Activated naive CD4-positive, alpha-beta T cell treated with anti-CD3 and anti-CD28 coated beads, Interleukin-2, amount 50 U/mL, for 24 hours (primary cell): ENCODE results near the gene CMYA5.

Experiments
- H3K27ac Mint-ChIP-seq: one replicate; pipeline ENCODE4 v1.8.0; 2021; ENCODE audit warnings: mild to moderate bottlenecking, mixed read lengths
- H3K27me3 Mint-ChIP-seq: one replicate; pipeline ENCODE4 v1.8.0; 2021; ENCODE audit warnings: mixed read lengths
- H3K36me3 Mint-ChIP-seq: one replicate; pipeline ENCODE4 v1.8.0; 2021; ENCODE audit warnings: mixed read lengths
- H3K4me1 Mint-ChIP-seq: one replicate; pipeline ENCODE4 v1.8.0; 2021; ENCODE audit warnings: mixed read lengths
- H3K4me3 Mint-ChIP-seq: one replicate; pipeline ENCODE4 v1.8.0; 2021; ENCODE audit warnings: mild to moderate bottlenecking, mixed read lengths
- H3K9me3 Mint-ChIP-seq: one replicate; pipeline ENCODE4 v1.8.0; 2021; ENCODE audit warnings: mixed read lengths

CMYA5 gene

GRCh38 chr5:79792463-79792862 lies 102.8 kb downstream of the CMYA5 start:
- H3K27ac Mint-ChIP-seq, result no peak overlapping the region
- no peaks in the 10 kb centered on the region for H3K36me3 Mint-ChIP-seq
- H3K4me3 Mint-ChIP-seq, result no peak overlapping the region
- no peaks in the 10 kb centered on the region for H3K27me3 Mint-ChIP-seq
- no peaks in the 10 kb centered on the region for H3K9me3 Mint-ChIP-seq
- H3K4me1 Mint-ChIP-seq, result no peaks in the 10 kb centered on the region

GRCh38 chr5:79793304-79793703 lies 103.7 kb downstream of the CMYA5 start:
- Mint-ChIP-seq H3K27ac (no peak overlapping the region), H3K9me3 (no peaks in the 10 kb centered on the region), H3K4me1 (no peaks in the 10 kb centered on the region), H3K4me3 (no peak overlapping the region), H3K27me3 (no peaks in the 10 kb centered on the region), H3K36me3 (no peaks in the 10 kb centered on the region)

- no peaks in the 10 kb centered on the region for H3K4me1 Mint-ChIP-seq
Observed at GRCh38 chr5:79793722-79794121, 104.1 kb downstream of the CMYA5 start.

GRCh38 chr5:79794347-79794746 lies 104.7 kb downstream of the CMYA5 start:
- Mint-ChIP-seq H3K4me3 (no peak overlapping the region), H3K27ac (no peak overlapping the region), H3K27me3 (no peaks in the 10 kb centered on the region), H3K9me3 (no peaks in the 10 kb centered on the region), H3K36me3 (no peaks in the 10 kb centered on the region), H3K4me1 (no peaks in the 10 kb centered on the region)

More at GRCh38 chr5:79793722-79794121, 104.1 kb downstream of the CMYA5 start:
- Mint-ChIP-seq H3K36me3 (no peaks in the 10 kb centered on the region), H3K4me3 (no peak overlapping the region), H3K27me3 (no peaks in the 10 kb centered on the region), H3K9me3 (no peaks in the 10 kb centered on the region), H3K27ac (no peak overlapping the region)

GRCh38 chr5:79795764-79796398 lies 106.2 kb downstream of the CMYA5 start:
- Mint-ChIP-seq H3K27me3 (no peaks in the 10 kb centered on the region), H3K4me3 (no peak overlapping the region), H3K36me3 (no peaks in the 10 kb centered on the region), H3K27ac (no peak overlapping the region), H3K9me3 (no peaks in the 10 kb centered on the region), H3K4me1 (peaks cover 1% of the 10 kb centered on the region)

GRCh38 chr5:79798893-79799590 lies 109.4 kb downstream of the CMYA5 start:
- H3K27me3 Mint-ChIP-seq, result no peaks in the 10 kb centered on the region
- no peaks in the 10 kb centered on the region for H3K36me3 Mint-ChIP-seq
- H3K9me3 Mint-ChIP-seq, result no peaks in the 10 kb centered on the region
- H3K27ac Mint-ChIP-seq, result no peak overlapping the region
- peaks cover 17% of the 10 kb centered on the region for H3K4me1 Mint-ChIP-seq
- H3K4me3 Mint-ChIP-seq, result no peak overlapping the region

GRCh38 chr5:79800979-79801827 lies 111.6 kb downstream of the CMYA5 start:
- no peak overlapping the region for H3K4me3 Mint-ChIP-seq
- H3K4me1 Mint-ChIP-seq, result peaks cover 17% of the 10 kb centered on the region
- no peaks in the 10 kb centered on the region for H3K27me3 Mint-ChIP-seq
- H3K36me3 Mint-ChIP-seq, result no peaks in the 10 kb centered on the region
- H3K27ac Mint-ChIP-seq, result no peak overlapping the region
- no peaks in the 10 kb centered on the region for H3K9me3 Mint-ChIP-seq

- peaks cover 17% of the 10 kb centered on the region for H3K4me1 Mint-ChIP-seq
- no peak overlapping the region for H3K27ac Mint-ChIP-seq
- no peak overlapping the region for H3K4me3 Mint-ChIP-seq
- no peaks in the 10 kb centered on the region for H3K9me3 Mint-ChIP-seq
- no peaks in the 10 kb centered on the region for H3K27me3 Mint-ChIP-seq
- H3K36me3 Mint-ChIP-seq, result no peaks in the 10 kb centered on the region
Observed at GRCh38 chr5:79802406-79802805, 112.8 kb downstream of the CMYA5 start.

GRCh38 chr5:79803007-79803406 lies 113.4 kb downstream of the CMYA5 start:
- H3K36me3 Mint-ChIP-seq, result no peaks in the 10 kb centered on the region
- H3K9me3 Mint-ChIP-seq, result no peaks in the 10 kb centered on the region
- H3K4me1 Mint-ChIP-seq, result peaks cover 17% of the 10 kb centered on the region
- no peak overlapping the region for H3K4me3 Mint-ChIP-seq
- no peak overlapping the region for H3K27ac Mint-ChIP-seq
- H3K27me3 Mint-ChIP-seq, result no peaks in the 10 kb centered on the region

GRCh38 chr5:79806741-79807140 lies 117.1 kb downstream of the CMYA5 start:
- Mint-ChIP-seq H3K4me1 (peaks cover 11% of the 10 kb centered on the region), H3K4me3 (no peak overlapping the region), H3K27ac (no peak overlapping the region), H3K27me3 (no peaks in the 10 kb centered on the region), H3K36me3 (no peaks in the 10 kb centered on the region), H3K9me3 (no peaks in the 10 kb centered on the region)

- H3K4me3 Mint-ChIP-seq, result no peak overlapping the region
- H3K27ac Mint-ChIP-seq, result no peak overlapping the region
- H3K9me3 Mint-ChIP-seq, result no peaks in the 10 kb centered on the region
- no peaks in the 10 kb centered on the region for H3K36me3 Mint-ChIP-seq
- no peaks in the 10 kb centered on the region for H3K4me1 Mint-ChIP-seq
- H3K27me3 Mint-ChIP-seq, result no peaks in the 10 kb centered on the region
Observed at GRCh38 chr5:79809743-79810142, 120.1 kb downstream of the CMYA5 start.

- Mint-ChIP-seq H3K4me1 (no peaks in the 10 kb centered on the region), H3K27me3 (no peaks in the 10 kb centered on the region), H3K9me3 (no peaks in the 10 kb centered on the region), H3K27ac (no peak overlapping the region), H3K36me3 (no peaks in the 10 kb centered on the region), H3K4me3 (no peak overlapping the region)
Observed at GRCh38 chr5:79811081-79811480, 121.4 kb downstream of the CMYA5 start.

GRCh38 chr5:79811904-79812303 lies 122.3 kb downstream of the CMYA5 start:
- H3K27ac Mint-ChIP-seq, result no peak overlapping the region
- H3K4me3 Mint-ChIP-seq, result no peak overlapping the region
- no peaks in the 10 kb centered on the region for H3K4me1 Mint-ChIP-seq
- H3K9me3 Mint-ChIP-seq, result no peaks in the 10 kb centered on the region
- H3K27me3 Mint-ChIP-seq, result peaks cover 2% of the 10 kb centered on the region
- H3K36me3 Mint-ChIP-seq, result peaks cover 1% of the 10 kb centered on the region

GRCh38 chr5:79814699-79815098 lies 125.1 kb downstream of the CMYA5 start:
- no peak overlapping the region for H3K4me3 Mint-ChIP-seq
- peaks cover 1% of the 10 kb centered on the region for H3K36me3 Mint-ChIP-seq
- no peak overlapping the region for H3K27ac Mint-ChIP-seq
- peaks cover 10% of the 10 kb centered on the region for H3K9me3 Mint-ChIP-seq
- no peaks in the 10 kb centered on the region for H3K4me1 Mint-ChIP-seq
- H3K27me3 Mint-ChIP-seq, result peaks cover 4% of the 10 kb centered on the region

- no peak overlapping the region for H3K4me3 Mint-ChIP-seq
- H3K9me3 Mint-ChIP-seq, result peaks cover 10% of the 10 kb centered on the region
- peaks cover 4% of the 10 kb centered on the region for H3K27me3 Mint-ChIP-seq
- H3K4me1 Mint-ChIP-seq, result no peaks in the 10 kb centered on the region
- peaks cover 1% of the 10 kb centered on the region for H3K36me3 Mint-ChIP-seq
- H3K27ac Mint-ChIP-seq, result no peak overlapping the region
Observed at GRCh38 chr5:79816014-79816413, 126.4 kb downstream of the CMYA5 start.

- Mint-ChIP-seq H3K27ac (no peak overlapping the region), H3K27me3 (peaks cover 4% of the 10 kb centered on the region), H3K9me3 (peaks cover 10% of the 10 kb centered on the region), H3K4me3 (no peak overlapping the region), H3K4me1 (no peaks in the 10 kb centered on the region), H3K36me3 (peaks cover 1% of the 10 kb centered on the region)
Observed at GRCh38 chr5:79820648-79821047, 131.0 kb downstream of the CMYA5 start.
